ENCODE measurements around the gene NEK7. TPM values are rescaled to one million over a fixed set of nuclear protein-coding genes. Genes with fewer than 3 reads are reported as not detected.

The NEK7 gene
- polyA plus RNA-seq, 1 donor (not counting 4 experiments of a cell fraction or from before 2014, with no cell fraction given) = 56.8 TPM

GRCh38 chr1:198123133-198123532 lies 33.7 kb upstream of the NEK7 start:
- no peak overlapping the region for H3K9ac ChIP-seq (ENCODE audit: control insufficient read depth, extremely low read depth, insufficient read depth, low read length)
- peaks cover 10% of the 10 kb centered on the region for H3K4me1 ChIP-seq (ENCODE audit: control insufficient read depth, extremely low read depth, insufficient read depth, low read length)
- H3K27ac ChIP-seq (ENCODE audit: control insufficient read depth, insufficient read depth, low read length) = no peak overlapping the region
- H4K20me1 ChIP-seq (ENCODE audit: control insufficient read depth, extremely low read depth, insufficient read depth, low read length) = no peaks in the 10 kb centered on the region
- no peaks in the 10 kb centered on the region for H3K27me3 ChIP-seq (ENCODE audit: control insufficient read depth, extremely low read depth, insufficient read depth, low read length)
- no peaks in the 10 kb centered on the region for H3K36me3 ChIP-seq (ENCODE audit: control insufficient read depth in 2 of 2, extremely low read depth in 1 of 2, insufficient read depth in 2 of 2, low read length in 2 of 2)
- H3K4me2 ChIP-seq (ENCODE audit: control insufficient read depth, extremely low read depth, insufficient read depth, low read depth, low read length) = no peak overlapping the region
- H3K9me1 ChIP-seq (ENCODE audit: control insufficient read depth, extremely low read depth, insufficient read depth, low read length) = no peaks in the 10 kb centered on the region
- DNase-seq (ENCODE audit: low read depth, low spot score) (no peak), FAIRE-seq (no peak)
- H3K9me3 ChIP-seq (ENCODE audit: control insufficient read depth, low read depth, low read length) = peaks cover 2% of the 10 kb centered on the region
- no peak for TF ChIP-seq CTCF (optimal IDR thresholded peaks at IDR 0.05 in 1 of 3, IDR thresholded peaks at IDR 0.05 in 1 of 3, conservative IDR thresholded peaks at IDR 0.05 in 1 of 3; ENCODE audit: extremely low read depth in 1 of 3, insufficient read depth in 2 of 3, low read length in 3 of 3)
- no peak for TF ChIP-seq EZH2 (IDR thresholded peaks at IDR 0.05; ENCODE audit: low read length)
- no peak overlapping the region for H2AFZ ChIP-seq (ENCODE audit: control insufficient read depth, low read length)
- no peaks in the 10 kb centered on the region for H3K79me2 ChIP-seq (ENCODE audit: control insufficient read depth, insufficient read depth, low read length)
- H3K4me3 ChIP-seq (ENCODE audit: control insufficient read depth in 2 of 3, extremely low read depth in 1 of 3, insufficient read depth in 2 of 3, low read depth in 1 of 3, low read length in 3 of 3) = no peak overlapping the region
- dilution Hi-C loops (cut with MboI; ENCODE audit: extremely low pct_ligation_motif_present, low sequenced_read_pairs) = no loop called here

- Histone ChIP-seq H3K79me2 (ENCODE audit: control insufficient read depth, insufficient read depth, low read length) (no peaks in the 10 kb centered on the region), H3K4me2 (ENCODE audit: control insufficient read depth, extremely low read depth, insufficient read depth, low read depth, low read length) (no peak overlapping the region), H3K4me1 (ENCODE audit: control insufficient read depth, extremely low read depth, insufficient read depth, low read length) (peaks cover 10% of the 10 kb centered on the region), H3K4me3 (ENCODE audit: control insufficient read depth in 2 of 3, extremely low read depth in 1 of 3, insufficient read depth in 2 of 3, low read depth in 1 of 3, low read length in 3 of 3) (no peak overlapping the region), H3K27me3 (ENCODE audit: control insufficient read depth, extremely low read depth, insufficient read depth, low read length) (no peaks in the 10 kb centered on the region), H3K27ac (ENCODE audit: control insufficient read depth, insufficient read depth, low read length) (no peak overlapping the region), H3K9me1 (ENCODE audit: control insufficient read depth, extremely low read depth, insufficient read depth, low read length) (no peaks in the 10 kb centered on the region), H3K36me3 (ENCODE audit: control insufficient read depth in 2 of 2, extremely low read depth in 1 of 2, insufficient read depth in 2 of 2, low read length in 2 of 2) (no peaks in the 10 kb centered on the region), H2AFZ (ENCODE audit: control insufficient read depth, low read length) (no peak overlapping the region), H3K9me3 (ENCODE audit: control insufficient read depth, low read depth, low read length) (peaks cover 2% of the 10 kb centered on the region), H3K9ac (ENCODE audit: control insufficient read depth, extremely low read depth, insufficient read depth, low read length) (no peak overlapping the region), H4K20me1 (ENCODE audit: control insufficient read depth, extremely low read depth, insufficient read depth, low read length) (no peaks in the 10 kb centered on the region)
- DNase-seq (ENCODE audit: low read depth, low spot score) (no peak), FAIRE-seq (no peak)
- dilution Hi-C loops (cut with MboI; ENCODE audit: extremely low pct_ligation_motif_present, low sequenced_read_pairs) = no loop called here
- TF ChIP-seq CTCF (optimal IDR thresholded peaks at IDR 0.05 in 1 of 3, IDR thresholded peaks at IDR 0.05 in 1 of 3, conservative IDR thresholded peaks at IDR 0.05 in 1 of 3; ENCODE audit: extremely low read depth in 1 of 3, insufficient read depth in 2 of 3, low read length in 3 of 3) (no peak), EZH2 (IDR thresholded peaks at IDR 0.05; ENCODE audit: low read length) (no peak)
These were observed 32.1 kb upstream of the NEK7 start for GRCh38 chr1:198124673-198125072.

All from keratinocyte (primary cell).